Measurements from ENCODE around the gene CHODL.

Gene CHODL, protein sequence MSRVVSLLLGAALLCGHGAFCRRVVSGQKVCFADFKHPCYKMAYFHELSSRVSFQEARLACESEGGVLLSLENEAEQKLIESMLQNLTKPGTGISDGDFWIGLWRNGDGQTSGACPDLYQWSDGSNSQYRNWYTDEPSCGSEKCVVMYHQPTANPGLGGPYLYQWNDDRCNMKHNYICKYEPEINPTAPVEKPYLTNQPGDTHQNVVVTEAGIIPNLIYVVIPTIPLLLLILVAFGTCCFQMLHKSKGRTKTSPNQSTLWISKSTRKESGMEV

GRCh38 chr21:18244671-18245463, at the start of gene CHODL:
Gene CHODL, plus strand, starts transcription at chr21:18244833. Its CDS starts 391 bp downstream, at chr21:18245224.
- ChIA-PET POLR2A (ENCODE audit: low non-redundant PET) (no interaction called here), CTCF (no interaction called here)
- no peak within 1 kb of the TSS for H3K27ac ChIP-seq
- no peak for DNase-seq (ENCODE audit: low spot score)
- TF ChIP-seq, protein P1, sequence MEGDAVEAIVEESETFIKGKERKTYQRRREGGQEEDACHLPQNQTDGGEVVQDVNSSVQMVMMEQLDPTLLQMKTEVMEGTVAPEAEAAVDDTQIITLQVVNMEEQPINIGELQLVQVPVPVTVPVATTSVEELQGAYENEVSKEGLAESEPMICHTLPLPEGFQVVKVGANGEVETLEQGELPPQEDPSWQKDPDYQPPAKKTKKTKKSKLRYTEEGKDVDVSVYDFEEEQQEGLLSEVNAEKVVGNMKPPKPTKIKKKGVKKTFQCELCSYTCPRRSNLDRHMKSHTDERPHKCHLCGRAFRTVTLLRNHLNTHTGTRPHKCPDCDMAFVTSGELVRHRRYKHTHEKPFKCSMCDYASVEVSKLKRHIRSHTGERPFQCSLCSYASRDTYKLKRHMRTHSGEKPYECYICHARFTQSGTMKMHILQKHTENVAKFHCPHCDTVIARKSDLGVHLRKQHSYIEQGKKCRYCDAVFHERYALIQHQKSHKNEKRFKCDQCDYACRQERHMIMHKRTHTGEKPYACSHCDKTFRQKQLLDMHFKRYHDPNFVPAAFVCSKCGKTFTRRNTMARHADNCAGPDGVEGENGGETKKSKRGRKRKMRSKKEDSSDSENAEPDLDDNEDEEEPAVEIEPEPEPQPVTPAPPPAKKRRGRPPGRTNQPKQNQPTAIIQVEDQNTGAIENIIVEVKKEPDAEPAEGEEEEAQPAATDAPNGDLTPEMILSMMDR (conservative IDR thresholded peaks at IDR 0.05; ENCODE audit: low read depth): no peak

GRCh38 chr21:18204931-18205330, 39.7 kb upstream of the CHODL start:
- H3K27ac ChIP-seq: no peak overlapping the region
- TF ChIP-seq, protein P1 (conservative IDR thresholded peaks at IDR 0.05; ENCODE audit: low read depth): no peak
- DNase-seq (ENCODE audit: low spot score): no peak
- ChIA-PET POLR2A (ENCODE audit: low non-redundant PET) (no interaction called here), CTCF (no interaction called here)

DNA sequence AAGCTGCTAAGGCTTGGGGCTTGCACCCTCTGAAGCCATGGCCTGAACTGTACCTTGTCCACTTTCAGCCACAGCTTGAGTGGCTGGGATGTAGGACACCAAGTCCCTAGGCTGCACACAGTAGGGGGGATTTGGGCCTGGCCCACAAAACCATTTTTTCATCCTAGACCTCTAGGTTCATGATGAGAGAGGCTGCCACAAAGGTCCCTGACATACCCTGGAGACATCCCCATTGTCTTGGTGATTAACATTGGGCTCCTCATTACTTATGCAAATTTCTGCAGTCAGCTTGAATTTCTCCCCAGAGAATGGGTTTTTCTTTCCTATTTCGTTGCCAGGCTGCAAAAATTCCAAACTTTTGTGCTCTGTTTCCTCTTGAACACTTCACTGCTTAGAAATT, 26.3 kb upstream of the CHODL start:
- TF ChIP-seq, protein P1 (conservative IDR thresholded peaks at IDR 0.05; ENCODE audit: low read depth): no peak
- H3K27ac ChIP-seq: no peak overlapping the region
- ChIA-PET POLR2A (ENCODE audit: low non-redundant PET) (no interaction called here), CTCF (interaction anchor here (0.6 kb wide), 1 partner anchor 1301 kb away, joined by 3 read pairs; no protein-coding TSS in a partner anchor)
- DNase-seq (ENCODE audit: low spot score): no peak

DNA sequence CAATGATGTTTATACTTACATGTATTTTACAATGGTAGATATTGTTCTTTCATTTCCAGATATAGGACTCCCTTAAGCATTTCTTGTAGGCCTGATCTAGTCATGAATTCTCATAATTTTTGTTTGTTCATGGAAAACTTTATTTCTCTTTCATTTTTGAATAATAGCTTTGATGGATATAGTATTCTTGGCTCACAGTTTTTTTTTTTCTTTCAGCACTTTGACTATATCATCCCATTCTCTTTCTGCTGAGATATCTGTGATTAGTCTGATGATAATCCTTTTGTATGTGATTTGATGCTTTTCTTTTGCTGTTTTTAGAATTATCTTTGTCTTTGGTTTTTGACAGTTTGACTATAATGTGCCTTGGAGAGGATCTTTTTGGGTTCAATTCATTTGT, 24.1 kb upstream of the CHODL start:
- no peak overlapping the region for H3K27ac ChIP-seq
- TF ChIP-seq, protein P1 (conservative IDR thresholded peaks at IDR 0.05; ENCODE audit: low read depth): no peak
- CTCF ChIA-PET: no interaction called here
- POLR2A ChIA-PET (ENCODE audit: low non-redundant PET): no interaction called here
- no peak for DNase-seq (ENCODE audit: low spot score)

DNA sequence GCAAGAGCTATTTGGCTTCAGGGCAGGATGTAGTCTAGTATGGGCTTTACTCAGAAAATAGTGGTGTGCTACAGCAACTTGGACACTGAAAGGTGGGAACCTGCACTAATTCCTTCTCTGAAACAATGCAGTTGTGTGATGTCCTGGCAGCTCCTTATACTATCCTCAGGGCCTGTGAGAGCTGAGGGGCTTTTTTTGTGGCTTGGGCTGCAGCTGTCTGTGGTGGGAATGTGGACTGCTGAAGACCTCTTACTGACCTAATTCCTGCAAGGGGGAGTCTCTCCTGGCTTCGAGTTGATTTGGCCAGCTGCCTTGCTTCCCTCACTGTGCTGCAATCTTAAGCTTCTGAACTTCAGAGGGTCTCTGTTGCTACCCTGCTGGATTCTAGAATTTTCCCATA, 22.3 kb upstream of the CHODL start:
- POLR2A ChIA-PET (ENCODE audit: low non-redundant PET): no interaction called here
- TF ChIP-seq, protein P1 (conservative IDR thresholded peaks at IDR 0.05; ENCODE audit: low read depth): no peak
- H3K27ac ChIP-seq: no peak overlapping the region
- CTCF ChIA-PET: no interaction called here
- DNase-seq (ENCODE audit: low spot score): no peak

- ChIA-PET CTCF (interaction anchor here (0.5 to 0.6 kb wide), 2 partner anchors 24 to 452 kb away, joined by 3 read pairs; no protein-coding TSS in a partner anchor), POLR2A (ENCODE audit: low non-redundant PET) (no interaction called here)
- no peak overlapping the region for H3K27ac ChIP-seq
- DNase-seq (ENCODE audit: low spot score): no peak
- TF ChIP-seq, protein P1 (conservative IDR thresholded peaks at IDR 0.05; ENCODE audit: low read depth): no peak
These were observed 16.4 kb upstream of the CHODL start for GRCh38 chr21:18228060-18228739.

All from RWPE1 (cell line).